HG03060 (cell line): Measurements from ENCODE around the gene CDH15.
"Not testable (repeated sequence)": the region's sequence is repeated elsewhere in the genome, so short reads cannot be mapped to it uniquely, and the experiment has no call there.

Experiments used
- ATAC-seq: cut with Tn5 transposase; IDR thresholded peaks from one replicate; pipeline ENCODE4 v1.9.1; 2021; ENCODE audit warnings: low read depth, moderate number of reproducible peaks; ENCODE audit not compliant: unreplicated experiment

The CDH15 gene

DNA sequence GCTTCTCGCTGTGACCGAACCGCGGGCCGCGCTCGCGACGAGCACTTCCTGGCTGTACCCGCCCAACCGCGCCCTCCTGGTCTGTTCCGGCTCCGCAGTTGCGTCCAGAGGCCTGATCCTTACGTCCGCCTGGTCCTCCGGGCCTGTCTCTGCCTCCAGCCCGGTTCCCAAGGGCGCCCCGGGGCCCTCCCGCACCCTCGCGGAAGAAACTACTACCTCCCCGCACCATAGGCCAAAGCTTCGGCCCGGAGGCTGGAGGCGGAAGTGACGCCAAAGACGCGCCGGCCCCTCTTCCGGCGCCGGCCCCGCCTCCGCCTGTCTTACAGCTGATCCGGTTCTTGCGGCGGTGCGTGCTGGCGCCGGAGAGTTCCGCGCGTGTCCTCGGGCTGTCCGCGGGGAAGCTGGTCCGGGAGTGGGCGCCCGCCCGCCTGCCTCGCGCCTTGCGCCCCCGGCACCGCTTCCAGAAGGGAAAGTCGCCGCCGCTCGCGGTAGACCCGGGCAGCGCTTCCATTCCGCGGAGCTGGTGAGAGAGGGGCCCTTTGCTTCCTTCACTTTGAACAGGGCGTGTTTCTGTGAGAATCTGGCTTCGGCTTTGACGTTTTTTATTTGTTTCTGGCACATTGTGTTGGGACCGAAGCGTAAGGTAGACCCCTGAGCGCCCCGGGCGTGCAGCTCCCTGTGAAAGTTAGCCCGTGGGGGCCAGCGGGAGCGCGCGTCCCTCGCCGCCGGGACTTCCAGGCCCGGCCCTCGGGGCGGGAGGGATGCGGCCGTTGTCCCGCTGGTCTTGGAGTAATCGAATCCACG lies 46.0 kb downstream of the CDH15 start, which contains the start of gene ZNF778:
Gene ZNF778 (plus strand): TSS at position 316 of the 804 bp plus-strand sequence. CDS start 3,425 bp downstream, outside the sequence.
- ATAC-seq = no peak

DNA sequence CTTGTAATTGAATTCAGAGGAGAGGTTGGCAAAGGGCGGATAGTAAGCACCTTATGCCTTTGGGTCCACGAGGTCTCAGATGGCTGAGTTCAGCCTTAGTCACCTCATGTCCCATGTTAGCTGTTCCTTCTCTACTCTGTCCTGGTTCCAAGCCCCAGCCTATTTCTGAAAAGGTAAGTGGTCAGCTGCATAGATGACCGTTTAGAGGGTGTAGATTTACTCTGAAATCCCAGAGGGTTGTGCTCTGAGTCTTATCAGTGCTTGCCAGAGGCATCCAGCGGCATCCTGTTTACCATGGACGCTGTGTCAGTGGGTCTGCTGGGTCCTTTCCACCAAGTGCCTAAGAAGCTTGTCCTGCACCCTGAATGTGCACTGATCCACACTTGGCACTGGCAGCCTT lies 47.8 kb downstream of the CDH15 start:
- no peak for ATAC-seq

DNA sequence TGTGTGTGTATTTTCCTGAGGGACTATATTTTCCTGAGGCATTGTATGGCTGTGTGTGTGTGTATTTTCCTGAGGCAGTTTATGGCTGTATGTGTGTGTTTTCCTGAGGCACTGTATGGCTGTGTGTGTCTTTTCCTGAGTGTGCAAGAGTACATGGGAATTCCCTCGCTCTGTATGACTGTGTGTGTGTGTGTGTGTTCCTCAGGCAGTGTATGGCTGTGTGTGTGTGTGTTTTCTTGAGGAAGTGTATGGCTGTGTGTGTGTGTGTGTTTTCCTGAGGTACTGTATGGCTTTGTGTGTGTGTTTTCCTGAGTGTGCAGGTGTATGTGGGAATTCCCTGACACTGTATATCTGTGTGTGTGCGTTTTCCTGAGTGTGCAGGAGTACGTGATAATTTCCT lies 50.1 kb downstream of the CDH15 start:
- ATAC-seq = no peak

DNA sequence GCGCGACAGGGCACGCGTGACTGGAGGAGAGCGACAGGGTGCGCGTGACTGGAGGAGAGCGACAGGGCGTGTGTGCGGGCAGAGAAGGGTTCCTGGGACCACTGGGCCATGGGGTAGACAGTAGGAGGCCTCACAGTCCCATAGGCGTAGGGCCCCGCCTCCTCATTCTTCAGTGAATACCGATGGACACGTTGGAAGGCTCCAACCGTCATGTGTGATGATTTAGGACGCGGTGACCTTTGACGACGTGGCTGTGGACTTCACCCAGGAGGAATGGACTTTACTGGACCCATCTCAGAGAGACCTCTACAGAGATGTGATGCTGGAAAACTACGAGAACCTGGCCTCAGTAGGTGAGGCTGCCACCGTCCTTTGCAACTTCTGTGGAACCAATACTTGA lies 51.4 kb downstream of the CDH15 start:
- no peak for ATAC-seq

DNA sequence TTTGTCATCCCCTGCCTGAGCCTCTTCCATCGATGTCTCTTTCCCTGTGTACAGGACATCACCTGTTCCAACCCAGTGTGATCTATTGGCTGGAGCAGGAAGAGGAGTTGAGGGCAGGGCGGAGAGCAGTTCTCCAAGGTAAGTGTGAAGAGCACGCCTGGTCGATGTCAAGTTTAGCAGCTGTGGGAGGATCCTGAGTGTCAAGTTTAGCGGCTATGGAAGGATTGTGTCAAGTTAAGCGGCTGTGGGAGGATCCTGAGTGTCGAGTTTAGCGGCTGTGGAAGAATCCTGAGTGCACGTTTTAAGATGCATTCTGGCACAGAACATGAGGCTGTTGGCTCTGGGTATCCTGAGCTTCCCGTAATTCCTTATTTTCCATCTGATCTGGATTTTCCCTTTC lies 53.1 kb downstream of the CDH15 start:
- no peak for ATAC-seq

DNA sequence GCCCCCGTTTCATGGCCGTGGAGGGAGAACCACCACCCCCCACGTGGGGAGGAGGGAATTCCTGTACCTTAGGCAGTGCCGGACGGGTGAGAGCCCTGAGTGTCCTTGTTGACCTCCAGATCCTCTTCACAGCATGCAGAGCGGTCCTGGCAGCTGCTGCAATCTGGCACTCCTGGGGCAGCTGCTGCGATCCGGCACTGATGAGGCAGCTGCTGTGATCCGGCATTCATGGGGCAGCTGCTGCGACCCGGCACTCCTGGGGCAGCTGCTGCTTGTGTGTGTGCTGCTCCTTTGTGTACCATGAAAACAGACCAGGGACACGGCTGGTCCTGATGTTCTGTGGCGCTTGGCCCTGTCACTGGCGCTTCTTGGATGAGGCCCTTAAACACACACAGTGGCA lies 58.7 kb downstream of the CDH15 start:
- ATAC-seq = no peak

DNA sequence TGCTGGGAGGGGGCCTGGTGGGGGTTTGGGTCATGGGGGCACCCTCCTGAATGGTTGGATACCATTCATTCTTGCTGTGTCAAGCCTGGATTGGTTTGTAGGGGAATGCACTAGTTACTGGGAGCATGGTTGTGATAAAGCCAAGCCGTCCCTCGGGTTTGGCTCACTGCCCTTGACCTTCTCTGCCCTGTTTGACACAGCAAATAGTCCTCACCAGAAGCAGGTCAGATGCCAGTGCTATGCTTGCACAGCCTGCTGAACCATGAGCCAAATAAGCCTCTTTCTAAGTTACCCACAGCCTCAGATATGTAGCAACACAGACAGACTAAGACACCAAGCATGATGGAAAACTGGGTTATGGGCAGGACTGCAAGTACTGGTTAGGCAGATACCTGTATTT lies 60.6 kb downstream of the CDH15 start:
- no peak for ATAC-seq

DNA sequence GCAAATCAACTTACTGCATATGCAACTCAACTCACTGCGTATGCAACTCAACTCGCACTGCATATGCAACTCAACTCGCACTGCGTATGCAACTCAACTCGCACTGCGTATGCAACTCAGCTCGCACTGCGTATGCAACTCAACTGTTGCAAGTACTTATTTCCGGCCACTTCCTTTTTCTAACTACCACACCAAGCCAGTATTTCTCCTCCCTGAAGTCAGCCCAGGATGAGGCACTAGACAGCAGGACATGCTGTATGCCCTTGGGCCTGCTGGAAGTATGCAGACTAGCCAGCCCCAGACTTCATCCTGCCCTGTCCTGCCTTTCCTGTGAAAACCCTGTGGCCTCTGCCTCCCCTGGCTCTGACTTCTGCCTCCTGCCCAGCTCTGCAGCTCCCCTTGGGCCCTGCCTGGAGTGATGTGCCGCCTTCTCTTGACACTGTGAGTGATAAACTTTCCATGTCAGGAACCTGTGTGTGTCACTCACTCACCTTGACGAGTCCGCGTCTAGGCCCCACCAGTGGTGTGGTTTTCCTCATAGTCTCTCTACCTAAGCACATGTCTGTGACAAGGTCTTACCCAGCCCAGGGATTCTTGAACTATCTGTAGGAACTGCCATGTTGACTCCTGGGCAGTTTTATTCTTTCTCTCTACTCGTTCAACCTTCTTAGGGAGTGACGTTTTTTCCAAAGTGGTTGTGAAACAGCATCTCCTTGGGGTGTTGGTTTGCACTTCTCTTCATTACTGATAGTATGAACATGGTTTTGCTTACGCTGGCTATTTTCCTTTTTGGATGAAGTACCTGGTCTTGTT lies 62.3 kb downstream of the CDH15 start:
- no peak for ATAC-seq

DNA sequence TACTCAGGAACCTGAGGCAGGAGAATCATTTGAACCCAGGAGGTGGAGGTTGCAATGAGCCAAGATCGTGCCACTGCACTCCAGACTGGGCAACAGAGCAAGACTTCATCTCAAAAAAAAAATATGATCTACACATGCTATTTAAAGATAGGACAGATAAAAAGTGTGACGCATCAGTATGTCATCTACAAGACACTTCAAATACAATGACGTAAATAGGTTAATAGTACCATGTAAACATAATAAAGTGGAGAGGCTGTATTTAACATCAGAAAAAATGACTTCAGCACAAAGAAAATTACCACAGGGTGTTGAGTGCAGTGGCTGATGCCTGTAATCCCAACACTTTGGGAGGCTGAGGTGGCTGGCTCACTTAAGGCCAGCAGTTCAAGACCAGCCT lies 66.2 kb downstream of the CDH15 start:
- no peak for ATAC-seq

DNA sequence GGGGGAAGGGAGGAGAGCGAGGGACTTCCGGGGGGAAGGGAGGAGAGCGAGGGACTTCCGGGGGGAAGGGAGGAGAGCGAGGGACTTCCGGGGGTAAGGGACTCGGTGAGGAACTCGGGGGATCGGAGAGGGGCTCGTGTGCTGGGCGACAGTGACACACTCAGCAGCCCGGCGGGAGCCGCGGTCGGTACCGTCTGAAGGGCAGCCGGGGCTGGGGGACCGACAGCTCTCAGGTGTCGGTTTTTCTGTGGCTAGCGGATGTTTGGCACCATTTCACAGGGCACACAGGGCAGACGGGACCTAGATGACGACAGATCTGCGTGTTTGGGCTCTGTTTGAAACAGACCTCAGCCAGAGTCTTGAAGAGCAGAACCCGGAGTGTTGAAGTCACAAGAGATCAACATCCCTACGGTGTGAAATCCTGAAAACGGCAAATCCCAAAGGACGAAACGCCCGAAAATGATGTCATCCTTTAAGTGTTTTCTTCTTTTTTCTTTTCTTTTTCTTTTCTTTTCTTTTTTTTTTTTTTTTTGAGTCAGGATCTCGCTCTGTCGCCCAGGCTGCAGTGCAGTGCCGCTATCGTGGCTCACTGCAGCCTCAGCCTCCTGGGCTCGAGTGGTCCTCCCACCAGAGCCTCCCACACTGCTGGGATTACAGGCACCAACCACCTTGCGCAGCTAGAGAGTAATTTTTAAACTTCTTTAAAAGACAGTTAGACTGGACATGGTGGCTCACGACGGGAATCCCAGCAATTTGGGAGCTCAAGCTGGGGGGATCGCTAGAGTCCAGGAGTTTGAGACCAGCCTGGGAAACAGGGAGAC lies 69.8 kb downstream of the CDH15 start:
- ATAC-seq = no peak

DNA sequence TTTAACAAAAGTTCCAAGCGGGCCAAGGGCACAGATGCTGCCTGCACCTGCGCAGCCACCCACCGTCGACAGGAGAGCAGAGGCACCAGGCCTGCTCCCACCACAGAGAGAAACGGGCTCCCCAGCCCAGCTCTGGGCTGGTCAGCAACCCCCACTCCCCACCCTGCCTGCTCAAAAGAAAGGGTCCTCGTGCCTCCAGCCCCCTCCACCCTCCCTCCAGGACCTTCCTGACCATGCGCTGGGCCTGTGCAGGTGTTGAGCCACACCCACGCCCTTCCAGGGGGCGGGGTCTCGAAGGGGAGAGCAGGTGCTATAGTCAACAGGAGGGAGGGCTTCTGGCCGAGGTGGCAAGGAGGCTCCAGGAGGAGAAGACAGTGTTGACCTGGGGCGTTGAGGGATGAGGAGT lies 71.2 kb downstream of the CDH15 start:
- ATAC-seq = no peak

DNA sequence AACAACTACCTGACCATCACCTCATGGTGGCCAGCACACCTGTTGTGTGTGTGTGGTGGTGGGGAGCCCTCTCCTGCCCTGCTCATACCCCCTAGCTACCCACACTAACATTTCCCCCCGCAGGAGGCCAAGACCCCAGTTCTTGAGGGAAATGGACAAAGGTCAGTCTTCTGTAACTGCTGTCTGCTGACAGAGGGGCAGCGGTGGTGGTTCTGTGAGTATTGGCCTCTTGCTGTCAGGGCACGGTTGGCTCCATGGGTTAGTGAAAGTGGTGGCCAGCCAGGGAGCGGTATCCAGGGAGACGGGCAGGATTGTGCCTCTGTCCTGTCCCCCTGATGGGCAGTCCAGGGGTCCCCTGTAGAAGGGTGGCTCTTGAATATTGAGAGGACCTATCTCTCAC lies 72.1 kb downstream of the CDH15 start:
- no peak for ATAC-seq

DNA sequence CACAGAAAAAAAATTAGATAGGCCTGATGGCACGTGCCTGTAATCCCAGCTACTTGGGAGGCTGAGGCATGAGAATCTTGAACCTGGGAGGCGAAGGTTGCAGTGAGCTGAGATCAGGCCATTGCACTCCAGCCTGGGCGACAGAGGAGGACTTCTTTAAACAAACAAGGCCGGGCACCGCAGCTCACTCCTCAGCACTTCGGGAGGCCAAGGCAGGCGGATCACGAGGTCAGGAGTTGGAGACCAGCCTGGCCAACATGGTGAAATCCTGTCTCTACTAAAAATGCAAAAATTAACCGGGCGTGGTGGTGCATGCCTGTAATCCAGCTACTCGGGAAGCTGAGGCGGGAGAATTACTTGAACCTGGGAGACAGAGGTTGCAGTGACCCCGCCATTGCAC lies 72.7 kb downstream of the CDH15 start:
- not testable (repeated sequence) for ATAC-seq

DNA sequence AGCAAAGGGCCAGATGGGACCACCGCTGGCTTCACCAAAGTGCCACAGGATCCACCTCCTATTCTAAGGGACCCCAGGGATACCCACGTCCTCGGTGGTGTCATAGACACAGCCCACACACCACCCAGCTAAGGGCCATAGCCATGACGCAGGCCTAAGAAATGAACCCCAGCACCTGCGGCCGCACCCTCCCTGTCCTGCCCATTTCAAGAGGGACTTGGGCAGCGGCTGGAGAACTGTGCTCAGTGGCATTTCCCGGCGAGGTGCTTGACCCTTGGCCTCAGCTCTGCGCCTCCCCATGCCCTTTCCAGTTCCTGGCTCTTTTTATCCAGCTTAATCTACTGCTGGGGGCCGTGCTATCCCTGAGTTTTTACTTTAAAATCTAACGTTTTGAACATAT lies 73.2 kb downstream of the CDH15 start:
- no peak for ATAC-seq
